Activated T-helper 1 cell treated with Interleukin-2 at 50 U/mL for 16 hours (primary cell): ENCODE measurements around the gene TDRD7.

Source experiments
- DNase-seq: peaks from one replicate; pipeline ENCODE4 v3.0.0-alpha.2; 2020; ENCODE audit warnings: low read depth

The TDRD7 gene

GRCh38 chr9:97506787-97507186, 94.9 kb downstream of the TDRD7 start:
- DNase-seq = no peak

DNA sequence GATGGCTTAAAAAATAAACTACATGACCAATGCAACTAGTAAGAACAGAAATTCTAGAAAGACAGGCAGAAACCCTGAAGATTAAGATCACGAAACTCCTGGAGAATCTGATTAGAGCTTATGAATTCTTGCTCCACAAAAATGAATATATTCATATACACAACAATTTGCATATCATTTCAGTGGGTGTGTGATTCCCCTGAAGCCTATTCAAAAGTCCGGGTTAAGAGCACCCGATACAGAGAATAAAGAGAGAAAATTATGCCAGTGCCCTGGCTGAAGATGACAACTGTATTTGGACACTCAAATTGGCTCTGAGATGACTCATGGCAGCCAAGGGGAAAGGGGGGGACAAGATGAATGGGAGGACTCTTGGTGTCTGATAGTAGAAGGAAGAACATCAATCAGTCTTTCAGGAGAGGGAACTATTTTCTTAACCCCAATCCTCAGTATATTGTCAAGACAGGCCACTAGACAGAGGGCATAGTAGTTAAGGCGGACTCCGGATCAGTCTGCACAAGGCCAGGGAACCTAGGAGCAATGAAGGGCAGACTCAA, 95.6 kb downstream of the TDRD7 start:
- no peak for DNase-seq

DNA sequence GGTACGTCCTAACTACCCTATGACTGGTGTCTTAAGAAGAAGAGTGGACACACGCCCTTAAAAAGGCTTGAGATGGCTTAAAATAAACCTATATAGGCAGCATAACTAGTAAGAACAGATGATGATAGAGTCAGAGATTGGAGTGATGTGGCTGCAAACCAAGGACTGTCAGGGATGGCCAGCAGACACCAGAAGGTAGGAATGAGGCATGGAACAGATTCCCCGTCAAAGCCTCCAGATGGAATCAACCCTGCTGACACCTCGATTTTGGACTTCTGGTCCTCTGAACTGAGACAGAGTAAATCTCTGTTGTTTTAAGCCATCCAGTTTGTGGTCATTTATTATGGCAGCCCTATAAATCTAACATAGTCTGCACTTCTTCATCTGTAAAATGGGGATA, 97.0 kb downstream of the TDRD7 start:
- no peak for DNase-seq

DNA sequence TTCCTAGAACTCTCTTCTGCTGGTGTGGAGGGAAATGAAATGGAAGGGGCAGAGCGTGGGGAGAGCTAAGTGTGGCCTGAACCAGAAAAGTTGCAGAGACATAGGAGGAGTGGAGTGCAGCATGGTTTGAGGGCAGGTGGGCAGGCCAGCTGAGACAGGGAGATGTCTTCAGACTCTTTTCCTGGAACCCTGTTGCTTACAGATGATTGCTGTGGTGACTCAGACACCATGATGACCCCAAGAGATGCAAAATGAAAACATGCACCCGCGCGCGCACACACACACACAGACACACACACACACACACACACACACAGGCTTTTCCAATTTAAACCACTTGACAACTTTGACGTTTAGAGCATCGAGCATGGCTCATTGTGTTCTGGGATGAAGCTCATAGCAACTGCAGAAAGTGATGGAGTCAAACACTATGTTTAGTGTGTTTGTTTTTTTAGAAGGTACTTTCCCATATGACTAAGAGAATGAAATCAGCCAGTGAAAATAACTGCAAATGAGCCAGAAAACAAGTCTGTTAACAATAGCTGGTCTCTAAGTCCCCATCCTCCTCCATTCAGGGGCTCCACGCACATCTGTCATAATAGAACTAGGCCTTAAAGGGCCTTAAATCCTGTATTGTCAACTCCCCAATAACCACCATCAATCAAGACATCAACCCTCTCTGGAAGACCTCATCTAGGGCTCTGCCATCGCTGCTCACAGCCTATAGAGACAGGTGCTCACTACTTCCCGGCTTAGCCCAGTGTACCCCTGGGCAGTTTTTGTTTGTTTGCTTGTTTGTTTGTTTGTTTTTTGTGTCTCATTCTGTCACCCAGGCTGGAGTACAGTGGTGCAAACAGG, 99.1 kb downstream of the TDRD7 start:
- DNase-seq = no peak

GRCh38 chr9:97511655-97512427, 99.9 kb downstream of the TDRD7 start:
- no peak for DNase-seq

DNA sequence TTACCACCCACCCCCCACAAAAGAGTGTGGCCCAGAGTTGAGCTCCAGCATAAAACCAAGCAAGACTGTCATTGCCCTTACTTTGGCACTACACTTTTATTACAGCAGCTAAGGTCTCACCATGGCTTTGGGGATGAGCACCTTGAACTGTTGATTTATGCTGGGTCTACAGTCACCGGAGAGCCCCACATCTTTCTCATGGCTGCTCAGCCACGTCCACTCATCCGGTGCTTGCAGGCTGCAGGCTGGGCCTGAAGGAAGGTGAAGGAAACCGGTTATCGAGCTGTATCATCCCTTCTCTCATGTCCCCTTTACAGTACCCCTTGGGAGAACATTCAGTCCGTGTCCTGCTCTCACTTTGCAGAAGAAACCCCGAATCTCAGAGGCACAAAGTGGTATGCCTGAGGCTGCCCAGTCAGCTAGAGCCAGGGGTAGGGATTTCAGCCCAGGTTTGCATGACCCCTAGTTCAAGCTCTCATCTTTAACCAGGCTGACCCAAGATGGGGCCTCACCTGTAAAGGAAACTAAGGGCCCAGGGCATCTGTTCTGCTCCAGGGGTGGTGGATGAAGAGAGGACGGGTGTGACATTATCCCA, 101.2 kb downstream of the TDRD7 start:
- DNase-seq = no peak

GRCh38 chr9:97514531-97514930, 102.6 kb downstream of the TDRD7 start:
- no peak for DNase-seq

- DNase-seq = no peak
Measured at GRCh38 chr9:97515662-97516061, 103.8 kb downstream of the TDRD7 start.

DNA sequence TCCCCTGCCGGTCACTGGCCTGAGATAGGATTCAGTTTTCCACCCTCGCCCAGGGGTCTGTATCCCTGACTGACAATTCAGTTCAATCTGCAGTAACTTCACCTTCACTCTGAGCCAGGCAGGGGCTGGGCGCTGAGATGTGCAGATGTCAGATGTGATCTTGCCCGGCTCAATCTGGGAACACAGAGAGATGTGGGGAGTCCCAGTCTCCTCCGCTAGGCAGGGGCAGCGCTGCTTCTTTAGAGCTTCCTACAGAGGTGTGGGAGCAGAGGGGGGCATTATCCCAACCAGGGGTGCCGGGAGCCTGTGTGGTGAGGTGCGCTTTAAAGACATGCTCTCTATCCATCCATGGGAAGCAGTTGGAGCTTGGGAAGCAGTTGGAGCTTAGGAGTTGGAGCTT, 104.2 kb downstream of the TDRD7 start:
- DNase-seq = no peak

DNA sequence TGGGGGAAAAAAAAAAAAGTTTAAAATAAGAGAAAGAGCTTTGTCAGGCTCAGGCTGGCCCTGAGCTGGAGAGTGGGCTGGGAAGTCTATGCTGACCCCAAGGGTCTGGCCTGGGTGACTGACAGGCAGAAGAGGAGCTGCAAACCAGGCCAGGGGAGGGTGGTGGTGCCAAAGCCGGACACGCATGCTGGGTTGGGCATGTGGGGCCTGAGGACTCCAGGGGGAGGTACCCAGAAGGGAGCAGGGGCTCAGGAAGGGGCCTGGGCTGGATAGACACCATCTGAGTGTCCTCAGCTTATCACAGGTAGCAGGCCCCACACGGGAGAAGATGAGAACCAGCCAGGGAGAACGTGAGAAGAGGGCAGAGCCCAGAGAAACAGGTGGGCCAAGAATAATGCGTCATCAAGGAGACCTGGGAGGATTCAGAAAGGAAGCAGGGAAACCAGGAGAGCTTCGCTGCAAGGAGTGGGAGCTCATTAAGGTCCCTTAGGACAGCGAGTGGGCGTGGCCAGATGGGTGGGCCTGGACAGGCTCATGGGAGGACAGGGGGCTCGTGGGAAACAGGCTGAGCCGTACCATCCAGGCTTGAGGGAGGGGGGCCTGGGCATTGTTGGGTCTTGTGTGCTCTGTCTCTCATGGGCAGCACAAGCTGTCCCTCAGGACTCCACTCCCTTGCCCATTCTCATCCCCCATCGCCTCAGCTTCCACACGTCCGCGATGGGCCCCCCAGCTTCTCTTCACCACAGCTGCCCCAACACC, 105.6 kb downstream of the TDRD7 start:
- DNase-seq = no peak

DNA sequence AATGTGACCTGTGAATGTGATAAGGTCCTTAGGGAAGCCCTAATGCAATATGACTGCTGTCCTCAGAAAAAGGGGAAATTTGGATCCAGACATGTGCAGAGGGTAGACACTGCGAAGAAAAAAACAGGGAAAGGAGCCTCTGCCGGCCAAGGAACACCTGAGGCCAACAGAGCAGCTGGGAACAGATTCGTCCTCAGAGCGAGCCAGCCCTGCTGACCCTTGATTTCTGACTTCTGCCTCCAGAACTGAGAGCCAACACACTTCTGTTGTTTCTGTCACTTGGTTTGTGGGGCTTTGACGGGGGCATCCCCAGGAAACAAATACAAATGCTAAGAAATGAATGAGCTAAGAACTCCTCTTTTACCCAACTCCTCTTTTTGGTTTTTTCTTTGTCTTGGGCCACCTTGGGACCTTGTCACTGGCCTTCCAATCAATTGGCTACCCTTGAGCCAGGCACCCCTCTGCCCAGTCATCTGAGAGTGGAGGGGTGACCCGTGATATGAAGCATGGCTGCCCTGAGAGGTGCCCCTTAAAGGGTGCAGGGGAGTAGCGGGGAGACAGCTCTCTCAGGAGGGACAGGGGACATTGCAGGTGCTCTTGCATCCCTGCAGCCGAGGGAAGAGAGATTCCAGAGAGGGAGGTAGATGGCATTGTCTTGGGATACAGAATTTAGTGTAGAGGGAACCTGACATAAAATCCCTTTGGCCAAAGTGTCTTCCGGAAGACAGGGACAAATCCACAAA, 106.4 kb downstream of the TDRD7 start:
- DNase-seq = no peak

DNA sequence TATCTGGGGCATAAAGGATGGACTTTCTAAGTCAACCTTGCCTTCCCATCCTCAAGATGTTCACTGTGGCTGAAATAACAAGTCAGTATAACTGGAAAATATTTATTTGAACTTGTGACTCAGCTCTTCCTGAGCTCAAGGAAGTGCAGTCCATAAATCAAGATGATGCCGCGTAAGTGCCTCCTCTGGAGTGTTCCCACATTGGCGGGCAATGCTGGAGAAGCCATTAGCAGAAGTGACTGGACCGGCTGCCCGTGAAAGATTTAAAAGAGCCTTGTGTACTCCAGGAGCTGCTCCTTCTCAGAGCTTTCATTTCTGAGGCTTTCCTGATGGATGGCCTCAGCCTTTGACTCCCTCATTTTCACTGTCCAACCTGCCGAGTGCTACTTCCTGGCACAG, 107.0 kb downstream of the TDRD7 start:
- no peak for DNase-seq

DNA sequence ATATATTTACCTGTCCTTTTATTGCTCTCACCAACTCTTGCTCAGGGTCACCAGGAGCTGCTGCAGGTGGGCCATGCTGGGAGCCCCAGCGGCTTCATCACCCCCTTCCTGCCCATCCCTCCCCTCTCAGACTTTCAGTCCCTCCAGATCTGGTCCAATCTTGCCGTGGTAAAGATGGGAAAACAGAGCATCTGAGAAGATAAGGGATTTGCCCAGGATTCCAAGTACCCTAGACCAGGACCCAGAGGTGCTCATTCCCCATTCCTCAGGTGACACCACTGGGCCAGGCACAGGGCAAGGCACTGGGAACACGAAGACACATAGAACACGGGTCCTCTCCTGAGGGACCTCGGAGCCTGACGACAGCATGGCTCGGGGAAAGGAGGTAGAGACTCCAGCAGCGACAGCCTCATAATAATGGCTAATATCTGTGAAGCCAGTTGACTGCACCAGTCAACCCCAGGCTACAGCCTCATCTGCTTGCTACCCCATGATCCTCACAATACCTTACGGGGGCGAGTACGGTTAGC, 107.6 kb downstream of the TDRD7 start:
- no peak for DNase-seq

- DNase-seq = no peak
Measured at GRCh38 chr9:97521576-97522333, 109.9 kb downstream of the TDRD7 start.

- no peak for DNase-seq
Measured at GRCh38 chr9:97524424-97524823, 112.5 kb downstream of the TDRD7 start.

GRCh38 chr9:97525451-97525850, 113.6 kb downstream of the TDRD7 start:
- no peak for DNase-seq

DNA sequence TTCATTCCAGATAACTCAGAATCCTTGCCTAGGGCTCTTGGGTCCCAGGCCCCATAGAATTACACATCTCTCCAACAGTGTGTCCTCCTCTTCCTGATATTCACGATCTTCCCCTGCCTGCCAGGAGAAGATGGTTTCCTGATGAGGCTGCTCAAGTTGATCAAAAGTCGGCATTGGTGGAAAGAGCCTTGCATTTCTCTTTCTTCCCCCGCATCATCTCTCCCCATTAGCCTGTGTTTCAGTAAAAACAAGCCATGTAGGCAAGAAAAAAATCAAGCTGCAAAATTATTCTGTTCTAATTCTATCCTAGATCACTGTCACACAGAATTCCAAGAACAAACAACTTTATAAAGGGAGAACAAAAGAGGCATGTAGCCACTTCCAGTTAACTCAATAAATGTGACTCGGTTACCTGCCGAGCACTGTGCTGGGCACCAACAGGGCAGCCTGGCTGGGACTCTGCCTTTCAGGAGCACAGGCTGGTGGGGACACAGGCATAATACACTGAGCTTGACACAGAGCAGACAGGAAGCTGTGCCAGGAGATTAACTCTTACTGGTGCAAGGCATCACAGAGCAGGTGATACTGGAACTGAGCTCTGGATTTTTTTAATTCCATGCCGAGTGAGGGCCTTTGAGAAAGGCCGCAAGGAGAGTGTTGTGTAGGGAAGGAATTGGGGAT, 115.1 kb downstream of the TDRD7 start:
- DNase-seq = no peak

GRCh38 chr9:97527626-97528528, 116.0 kb downstream of the TDRD7 start:
- no peak for DNase-seq
